T-cell (primary cell): ENCODE results near the gene EHF. TPM values are rescaled to one million over a fixed set of nuclear protein-coding genes. Genes with fewer than 3 reads are reported as not detected.

Experiments used
- ATAC-seq, 4 experiments: fragments of 200-7000 bp in 3 of 4; fragments of 150-1000 bp in 1 of 4; cut with Tn5 transposase; replicated peaks in 1 of 4; 1 replicate in 3 of 4; 2 replicates in 1 of 4; pipeline ENCODE4 v1.10.0; 2021; ENCODE audit warnings: moderate library complexity in 3 of 4, mild to moderate bottlenecking in 2 of 4, moderate number of reproducible peaks in 1 of 4
- CTCF ChIA-PET, 2 donors: fragments of 300-600 bp; sonication (Branson Sonifier 250); formaldehyde crosslinking; loops; one replicate each; lab custom pipeline; 2022; ENCODE audit warnings: antibody characterized with exemption in 2 of 2; lab: Charles Lee
- POLR2A ChIA-PET, 2 donors: fragments of 300-600 bp; sonication (Branson Sonifier 250); formaldehyde crosslinking; loops; one replicate each; lab custom pipeline; 2022; ENCODE audit warnings: antibody characterized with exemption in 2 of 2; lab: Charles Lee
- DNase-seq, 35 experiments: peaks; one replicate each; pipeline versions ENCODE4 v3.0.0 to v3.0.0-alpha.2; 2013 to 2023
- H3K27ac ChIP-seq: one replicate; pipeline ENCODE4 v1.5.1; 2013; ENCODE audit warnings: low read length
- H3K27me3 ChIP-seq, 2 experiments: replicated peaks in 1 of 2; 1 replicate in 1 of 2; 2 replicates in 1 of 2; pipeline versions ENCODE4 v1.6.1 to v1.7.0; 2013; ENCODE audit warnings: low read length in 1 of 2, mixed read lengths in 1 of 2; ENCODE audit not compliant: control insufficient read depth in 2 of 2, insufficient read depth in 2 of 2; ENCODE audit errors: extremely low read depth in 1 of 2
- H3K36me3 ChIP-seq, 2 donors: 1 replicate in 1 of 2; 2 replicates in 1 of 2; pipeline versions ENCODE4 v1.6.1 to v1.7.0; 2013; ENCODE audit warnings: low read length in 1 of 2; ENCODE audit not compliant: control insufficient read depth in 2 of 2, insufficient read depth in 1 of 2; ENCODE audit errors: extremely low read depth in 1 of 2
- H3K4me1 ChIP-seq, 2 experiments: 1 replicate in 1 of 2; 2 replicates in 1 of 2; pipeline versions ENCODE4 v1.6.1 to v1.7.0; 2013; ENCODE audit warnings: low read length in 2 of 2, mixed read lengths in 1 of 2; ENCODE audit not compliant: insufficient read depth in 2 of 2, control insufficient read depth in 1 of 2; ENCODE audit errors: extremely low read depth in 1 of 2
- H3K4me3 ChIP-seq, 2 donors: 1 replicate in 1 of 2; 2 replicates in 1 of 2; pipeline versions ENCODE4 v1.5.1 to v1.7.0; 2013; ENCODE audit warnings: mild to moderate bottlenecking in 2 of 2, low read length in 1 of 2, moderate library complexity in 1 of 2; ENCODE audit not compliant: control insufficient read depth in 1 of 2; ENCODE audit errors: extremely low read depth in 1 of 2
- H3K9me3 ChIP-seq: 2 replicates; pipeline ENCODE4 v1.7.0; 2013
- H3K27ac Mint-ChIP-seq, 2 donors: one replicate each; pipeline ENCODE4 v1.8.0; 2020 to 2021; ENCODE audit warnings: mild to moderate bottlenecking in 2 of 2, mixed read lengths in 2 of 2
- H3K27me3 Mint-ChIP-seq, 2 donors: one replicate each; pipeline ENCODE4 v1.8.0; 2021 to 2022; ENCODE audit warnings: mixed read lengths in 2 of 2
- H3K36me3 Mint-ChIP-seq: one replicate; pipeline ENCODE4 v1.8.0; 2021; ENCODE audit warnings: mixed read lengths
- H3K4me1 Mint-ChIP-seq, 3 donors: one replicate each; pipeline ENCODE4 v1.8.0; 2020 to 2022; ENCODE audit warnings: mixed read lengths in 3 of 3, mild to moderate bottlenecking in 1 of 3
- H3K4me3 Mint-ChIP-seq, 3 donors: one replicate each; pipeline ENCODE4 v1.8.0; 2020 to 2022; ENCODE audit warnings: mild to moderate bottlenecking in 3 of 3, mixed read lengths in 3 of 3, moderate library complexity in 3 of 3
- H3K9me3 Mint-ChIP-seq, 3 donors: one replicate each; pipeline ENCODE4 v1.8.0; 2020 to 2022; ENCODE audit warnings: mixed read lengths in 3 of 3
- WGBS: methylation state at CpG from one replicate; pipeline ENCODE4 v1.1.5; 2013; ENCODE audit warnings: missing lambda C conversion rate; ENCODE audit not compliant: insufficient coverage; 5-methylcytosine and 5-hydroxymethylcytosine counted together
- total RNA-seq, 35 experiments: library from RNA in 6 of 35; stranded (reverse) in 6 of 35; fragments of 120-200 nt in 1 of 35; gene quantifications; one replicate each; pipeline versions ENCODE4 v1.2.1 to v1.2.4 and lab custom pipeline; 2013 to 2026

The EHF gene
- total RNA-seq, 5 donors from 2014 or later (not counting 1 experiment from before 2014, with no cell fraction given), result 0.30 to 0.47 (median 0.43) TPM; not detected in 2

DNA sequence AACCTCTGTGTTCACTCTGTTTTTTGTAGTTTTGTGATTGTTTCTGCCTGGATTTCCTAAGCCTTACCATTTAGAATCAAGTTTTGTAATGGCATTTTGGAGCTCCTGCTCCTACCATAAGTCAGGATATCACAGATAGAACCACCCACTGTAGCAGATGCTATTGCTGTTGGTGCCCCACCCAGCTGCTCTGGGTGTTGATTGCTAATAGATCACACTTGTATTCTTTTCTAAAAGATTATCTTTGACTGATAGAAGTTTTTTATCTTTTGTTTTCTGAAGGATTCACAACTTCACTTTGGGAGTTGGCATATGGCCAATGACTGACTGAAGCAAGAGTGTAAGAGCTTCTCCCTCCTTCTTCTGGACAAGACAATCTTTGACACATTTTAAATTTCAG is 76.0 kb downstream of the EHF start:
- Mint-ChIP-seq H3K4me3 (no peak overlapping the region), H3K9me3 (peaks cover 0 to 13% (median 4%) of the 10 kb centered on the region in 3 donors), H3K27ac (no peak overlapping the region), H3K36me3 (no peaks in the 10 kb centered on the region), H3K27me3 (peaks cover 12 to 32% of the 10 kb centered on the region in 2 donors), H3K4me1 (no peaks in the 10 kb centered on the region)
- H3K27me3 ChIP-seq, result peaks cover 0 to 14% of the 10 kb centered on the region in 2 experiments
- ATAC-seq, result no peak
- ChIA-PET CTCF (no interaction called here), POLR2A (no interaction called here)
- H3K27ac ChIP-seq, result no peak overlapping the region
- H3K4me1 ChIP-seq, result no peaks in the 10 kb centered on the region
- no peaks in the 10 kb centered on the region for H3K36me3 ChIP-seq
- no peaks in the 10 kb centered on the region for H3K9me3 ChIP-seq
- no peak overlapping the region for H3K4me3 ChIP-seq
- no peak for DNase-seq

DNA sequence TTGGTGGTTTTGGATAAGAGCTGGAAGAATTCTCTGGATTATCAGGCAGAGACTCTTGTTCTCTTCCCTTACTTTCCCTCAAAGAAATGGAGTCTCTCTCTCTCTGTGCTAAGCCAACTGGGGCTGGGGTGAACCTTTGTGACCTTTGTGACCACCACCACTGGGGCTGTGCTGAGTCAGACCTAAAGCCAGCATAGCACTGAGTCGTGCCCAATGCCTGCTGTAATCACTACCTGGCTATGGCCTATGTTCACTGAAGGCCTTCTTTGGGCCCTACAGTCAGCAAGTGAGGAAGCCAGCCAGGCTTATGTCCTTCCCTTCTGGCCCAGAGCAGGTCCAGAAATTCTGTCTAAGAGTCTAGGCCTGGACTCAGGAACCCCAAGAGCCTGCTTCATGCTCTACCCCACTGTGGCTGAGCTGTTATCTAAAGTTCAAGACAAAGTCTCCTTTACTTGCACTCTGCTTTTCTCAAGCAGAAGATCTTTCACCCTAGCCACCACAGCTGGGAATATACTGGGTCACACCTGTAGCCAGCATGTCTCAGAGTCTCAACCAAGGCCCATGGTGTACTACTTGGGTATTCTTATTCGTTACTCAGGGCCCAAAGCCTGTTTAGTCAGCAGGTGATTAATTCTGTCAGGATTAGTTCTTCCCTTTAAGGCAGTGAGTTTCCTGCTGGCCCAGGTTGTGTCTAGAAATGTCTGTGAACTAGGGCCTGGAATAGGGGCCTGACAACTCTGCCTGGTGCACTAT is 86.0 kb downstream of the EHF start:
- H3K27me3 Mint-ChIP-seq, result peaks cover 3 to 11% of the 10 kb centered on the region in 2 donors
- CTCF ChIA-PET, result no interaction called here
- no peak overlapping the region for H3K27ac ChIP-seq

GRCh38 chr11:34707462-34707840 is 86.6 kb downstream of the EHF start:
- CTCF ChIA-PET, result no interaction called here
- Mint-ChIP-seq H3K4me1 (no peaks in the 10 kb centered on the region), H3K36me3 (no peaks in the 10 kb centered on the region), H3K27ac (no peak overlapping the region), H3K4me3 (no peak overlapping the region), H3K27me3 (peaks cover 3 to 11% of the 10 kb centered on the region in 2 donors), H3K9me3 (peaks cover 3 to 23% (median 13%) of the 10 kb centered on the region in 3 donors)
- ATAC-seq (peak in 1 of 4 experiments; percentile 12), DNase-seq (peak in 5 of 35 experiments; percentile 2 to 30 (median 13))
- Histone ChIP-seq H3K4me1 (no peaks in the 10 kb centered on the region), H3K36me3 (no peaks in the 10 kb centered on the region), H3K4me3 (no peak overlapping the region), H3K27ac (no peak overlapping the region), H3K9me3 (no peaks in the 10 kb centered on the region), H3K27me3 (peaks cover 0 to 5% of the 10 kb centered on the region in 2 experiments)
- 26% methylated on average over 3 of the region's 3 CpGs for WGBS
- POLR2A ChIA-PET, result no interaction called here

More for the DNA sequence above, 86.0 kb downstream of the EHF start:
- Mint-ChIP-seq H3K27ac (no peak overlapping the region), H3K4me3 (no peak overlapping the region), H3K4me1 (no peaks in the 10 kb centered on the region), H3K36me3 (no peaks in the 10 kb centered on the region), H3K9me3 (peaks cover 0 to 17% (median 8%) of the 10 kb centered on the region in 3 donors)
- H3K9me3 ChIP-seq, result no peaks in the 10 kb centered on the region
- H3K4me1 ChIP-seq, result no peaks in the 10 kb centered on the region
- WGBS, result 30% methylated on average over 2 of the region's 2 CpGs
- peaks cover 0 to 5% of the 10 kb centered on the region in 2 experiments for H3K27me3 ChIP-seq
- POLR2A ChIA-PET, result interaction anchor here in 1 of 2 donors (0.6 kb wide), 1 partner anchor 770 kb away, joined by 3 read pairs; no protein-coding TSS in a partner anchor
- DNase-seq (no peak), ATAC-seq (no peak)
- H3K4me3 ChIP-seq, result no peak overlapping the region
- H3K36me3 ChIP-seq, result no peaks in the 10 kb centered on the region

Other genes starting within 250 kb of the EHF start
- gene CAT, start 182.2 kb upstream of the EHF start, total RNA-seq, result 10 to 100 TPM; 26.2 to 43.5 (median 37.6) TPM
- gene ELF5, start 107.3 kb upstream of the EHF start, total RNA-seq, result not detected